SIG-M5 treated with dmso at 0.1 percent for 504 hours (cell line): Measurements from ENCODE around the gene TMEM176B.

Source experiments
- DNase-seq: peaks from one replicate; lab custom pipeline; 2025; ENCODE audit not compliant: unreplicated experiment; lab: John Stamatoyannopoulos, UW

TMEM176B gene

DNA sequence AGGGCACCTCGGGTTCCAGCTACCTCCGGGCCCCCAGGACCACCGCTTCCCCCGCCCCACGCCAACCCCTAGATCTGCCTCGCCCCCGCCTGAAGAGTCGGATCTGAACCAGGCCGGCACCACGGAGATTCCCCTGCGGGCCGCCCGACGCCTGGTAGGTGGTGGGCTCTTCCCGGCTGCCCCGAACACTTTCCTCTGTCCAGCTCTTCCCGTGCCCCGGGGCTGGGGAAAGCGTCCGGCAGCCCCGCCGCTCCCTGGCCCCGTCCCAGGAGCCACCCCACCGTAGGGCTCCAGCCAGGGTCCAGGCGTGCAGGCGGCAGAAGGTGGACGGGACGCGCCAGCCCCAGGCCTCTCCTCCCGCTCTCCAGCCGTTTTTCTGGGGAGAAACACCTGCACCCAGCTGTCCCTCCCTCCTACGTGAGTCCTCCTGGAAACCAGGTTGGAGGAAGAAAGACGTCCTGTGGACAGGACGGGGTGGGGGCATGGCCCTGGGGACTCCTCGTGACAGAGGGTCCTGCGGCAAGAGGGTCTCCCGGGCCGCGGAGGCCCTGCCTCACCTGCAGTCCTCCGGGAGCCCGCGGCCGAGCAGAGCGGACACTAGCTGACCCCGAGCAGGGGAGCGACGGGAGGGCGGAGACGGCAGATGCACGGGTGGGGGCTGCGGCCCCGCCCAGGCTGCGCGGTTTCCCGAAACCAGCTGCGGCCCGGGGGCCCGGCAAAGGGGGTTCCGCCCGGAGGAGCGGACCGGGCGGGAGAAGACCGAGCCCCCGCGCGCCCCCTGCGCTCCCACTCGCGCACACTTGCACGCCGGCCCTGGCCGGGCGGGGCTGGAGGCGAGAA is at the start of gene TMEM176B:
Gene TMEM176B (minus strand): TSS at position 624 of the 840 bp plus-strand sequence. CDS start 3,795 bp downstream, outside the sequence.
- DNase-seq: no peak

DNA sequence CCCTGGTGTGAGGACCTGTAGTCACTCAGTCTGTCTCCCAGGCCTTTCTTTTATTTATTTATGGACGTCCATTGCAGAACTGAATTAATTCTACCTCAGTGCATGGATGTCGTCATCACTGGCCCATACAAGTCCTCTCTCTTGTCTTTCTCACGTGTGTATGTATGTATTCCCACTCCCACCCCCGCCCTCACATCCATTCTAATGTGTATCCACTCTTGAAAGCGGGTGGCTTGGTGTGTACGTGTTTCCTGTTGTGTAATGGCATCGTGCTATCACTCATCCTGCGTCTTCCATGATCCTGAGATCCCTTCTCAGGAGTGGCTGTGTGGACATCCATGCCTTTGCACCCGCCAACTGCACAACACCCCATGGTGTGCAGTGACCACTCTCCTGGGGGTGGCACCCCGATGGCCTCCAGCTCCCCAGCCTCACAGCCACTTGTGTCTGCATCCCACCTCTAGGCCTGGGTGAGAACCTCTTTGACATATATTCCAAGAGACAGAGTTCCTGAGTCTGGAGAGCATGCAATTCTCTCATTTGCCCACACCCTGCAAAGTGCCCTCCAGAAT is 49.1 kb upstream of the TMEM176B start:
- no peak for DNase-seq

DNA sequence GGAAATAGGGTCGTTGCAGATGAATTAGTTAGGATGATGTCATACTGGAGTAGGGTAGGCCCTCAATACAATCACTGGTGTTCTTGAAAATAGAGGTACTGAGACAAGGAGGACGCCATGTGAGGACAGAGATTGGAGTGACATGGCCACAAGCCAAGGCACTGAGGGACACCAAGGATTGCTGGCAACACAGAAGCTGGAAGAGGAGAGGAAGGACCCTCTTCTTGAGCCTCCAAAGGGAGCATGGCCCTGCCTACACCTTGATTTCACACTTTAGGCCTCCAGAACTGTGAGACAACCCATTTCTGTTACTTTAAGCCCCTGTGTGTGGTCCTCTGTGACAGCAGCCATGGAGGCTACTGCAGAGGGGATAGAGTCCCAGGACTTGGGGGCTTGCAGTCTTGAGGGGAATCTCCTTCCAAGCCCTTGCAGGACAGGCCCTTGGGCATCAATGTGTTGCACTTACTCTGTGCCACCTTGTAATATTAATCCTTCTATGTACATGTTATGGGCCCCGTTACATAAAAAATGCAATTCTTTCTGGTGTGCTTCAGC is 48.5 kb upstream of the TMEM176B start:
- no peak for DNase-seq

DNA sequence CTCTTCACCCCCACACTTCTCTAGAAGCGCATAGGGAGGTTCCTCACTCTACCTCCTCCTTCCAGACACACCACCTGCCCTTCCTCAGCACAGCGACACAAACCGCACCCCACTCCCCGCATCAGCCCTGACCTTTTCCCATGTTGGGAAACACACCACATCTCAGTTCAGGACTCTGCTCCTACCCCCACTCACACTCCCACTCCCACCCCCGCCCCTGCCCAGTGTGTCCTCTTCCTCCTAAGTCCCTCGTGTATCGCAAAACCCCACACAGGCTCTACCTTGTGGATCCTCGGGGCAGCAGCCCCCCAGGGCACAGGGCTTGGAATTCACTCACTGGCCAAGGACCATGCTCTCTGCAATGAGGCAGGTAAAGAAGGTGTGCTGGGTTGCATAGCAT is 47.9 kb upstream of the TMEM176B start:
- DNase-seq: no peak

DNA sequence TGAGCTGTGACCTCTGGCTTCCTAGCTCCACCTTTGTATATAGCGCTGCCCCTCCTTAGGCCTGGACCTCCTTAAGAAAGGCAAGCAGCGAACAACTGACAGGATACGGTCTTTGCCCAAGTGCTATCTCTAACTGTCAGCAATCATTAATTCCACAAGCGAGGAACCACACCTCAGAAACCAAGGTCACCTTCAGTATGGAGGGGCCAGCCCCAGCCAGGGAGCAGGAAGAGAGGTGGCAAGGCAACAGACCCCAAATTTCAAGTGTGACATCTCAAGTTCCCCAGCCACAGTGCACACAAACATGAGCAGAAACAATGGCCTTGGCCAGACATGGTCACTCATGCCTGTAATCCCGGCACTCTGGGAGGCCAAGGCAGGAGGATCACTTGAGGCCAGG is 47.4 kb upstream of the TMEM176B start:
- no peak for DNase-seq

DNA sequence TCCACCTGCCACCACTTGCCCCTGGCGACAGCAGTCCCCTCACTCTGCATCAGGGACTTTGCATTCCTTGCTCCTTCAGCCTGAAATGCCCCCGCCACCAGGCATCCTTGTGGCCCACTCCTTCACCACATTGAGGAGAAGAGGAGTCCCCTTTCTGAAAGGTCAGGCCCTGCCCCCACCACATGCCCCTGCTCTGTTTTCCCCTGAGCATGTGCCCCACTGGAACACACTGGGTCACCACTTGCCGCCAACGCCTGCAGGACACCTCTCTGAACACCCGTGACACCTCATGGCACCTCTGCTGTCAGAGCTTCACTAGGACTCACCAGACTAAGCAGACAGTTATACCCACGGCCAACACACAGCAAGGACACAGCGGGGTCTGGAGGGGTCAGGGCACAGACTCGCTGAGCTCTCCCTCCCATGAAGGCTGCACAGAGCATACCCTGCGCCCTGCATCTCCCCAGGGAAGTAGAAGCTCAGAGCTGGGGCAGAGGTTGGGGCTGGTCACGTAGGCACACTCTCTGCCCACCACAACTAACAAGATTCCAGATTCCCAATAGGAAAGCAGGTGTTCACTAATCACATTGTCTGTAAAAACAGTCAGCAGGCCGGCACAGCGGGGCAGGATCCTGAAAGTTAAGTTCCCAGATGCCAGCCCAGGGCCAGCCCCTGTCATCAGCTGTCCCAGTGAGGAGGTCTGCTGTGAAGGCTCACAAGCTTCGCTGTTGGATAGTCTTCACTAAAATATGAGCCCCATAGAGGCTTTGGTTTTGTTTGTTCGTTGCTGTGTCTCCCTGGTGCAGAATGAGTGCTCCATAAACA is 46.3 kb upstream of the TMEM176B start:
- no peak for DNase-seq

DNA sequence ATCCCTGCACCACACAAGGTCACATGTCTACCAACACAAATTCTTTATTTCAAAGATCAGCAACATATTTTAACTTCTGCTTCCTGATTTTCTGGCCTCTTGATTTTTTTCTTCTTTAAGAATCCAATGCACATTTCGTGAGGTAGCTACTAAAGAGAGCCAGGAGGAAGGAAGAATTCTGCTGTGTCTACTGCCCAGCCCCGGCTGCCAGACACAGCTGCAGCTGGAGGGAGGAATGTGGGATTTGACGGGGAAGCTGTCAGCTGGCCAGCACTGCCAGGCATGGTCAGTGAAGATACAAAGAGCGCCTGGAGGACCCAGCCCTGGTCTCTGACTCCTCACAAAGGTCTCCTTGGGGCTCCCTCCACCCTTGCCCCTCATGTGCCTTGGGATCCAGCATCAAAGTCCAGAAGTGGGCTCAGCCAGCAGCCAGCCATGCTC is 45.3 kb upstream of the TMEM176B start:
- no peak for DNase-seq

DNA sequence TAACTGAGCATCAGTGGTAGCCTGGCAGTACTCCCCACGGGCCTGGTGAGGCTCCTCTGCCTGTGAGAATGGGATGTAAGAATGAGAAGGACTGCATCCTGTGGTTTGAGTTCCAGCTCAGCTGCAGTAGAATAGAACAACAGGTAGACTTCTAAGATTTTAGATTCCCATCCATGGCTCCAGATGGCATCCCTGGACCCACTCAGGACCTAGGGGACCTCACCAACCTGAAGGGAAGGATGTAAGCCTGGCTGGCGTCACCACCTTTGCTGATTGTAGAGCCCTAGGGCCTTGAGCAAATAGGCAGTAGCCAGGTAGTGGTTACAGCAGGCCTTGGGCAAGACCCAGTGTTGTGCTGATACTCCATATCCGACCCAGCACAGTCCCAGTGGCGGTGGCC is 42.6 kb upstream of the TMEM176B start:
- DNase-seq: no peak

DNA sequence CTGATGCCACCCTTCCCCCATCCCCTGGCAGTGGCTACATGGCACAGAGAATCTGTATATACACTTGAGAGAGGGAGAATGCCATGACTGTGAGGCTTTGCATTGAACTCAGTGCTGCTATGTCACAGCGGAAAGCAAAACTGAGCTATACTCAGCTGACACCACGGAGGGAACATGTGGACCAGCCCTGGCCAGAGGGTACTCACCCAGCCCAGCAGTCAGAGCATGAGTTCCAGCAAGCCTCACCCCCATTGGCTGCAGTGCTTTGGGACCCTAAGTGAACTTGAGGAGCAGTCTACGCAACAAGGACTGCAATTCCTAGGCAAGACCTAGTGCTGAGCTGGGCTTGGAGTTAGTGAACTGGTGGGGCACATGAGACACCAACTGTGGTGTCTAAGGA is 41.9 kb upstream of the TMEM176B start:
- no peak for DNase-seq

DNA sequence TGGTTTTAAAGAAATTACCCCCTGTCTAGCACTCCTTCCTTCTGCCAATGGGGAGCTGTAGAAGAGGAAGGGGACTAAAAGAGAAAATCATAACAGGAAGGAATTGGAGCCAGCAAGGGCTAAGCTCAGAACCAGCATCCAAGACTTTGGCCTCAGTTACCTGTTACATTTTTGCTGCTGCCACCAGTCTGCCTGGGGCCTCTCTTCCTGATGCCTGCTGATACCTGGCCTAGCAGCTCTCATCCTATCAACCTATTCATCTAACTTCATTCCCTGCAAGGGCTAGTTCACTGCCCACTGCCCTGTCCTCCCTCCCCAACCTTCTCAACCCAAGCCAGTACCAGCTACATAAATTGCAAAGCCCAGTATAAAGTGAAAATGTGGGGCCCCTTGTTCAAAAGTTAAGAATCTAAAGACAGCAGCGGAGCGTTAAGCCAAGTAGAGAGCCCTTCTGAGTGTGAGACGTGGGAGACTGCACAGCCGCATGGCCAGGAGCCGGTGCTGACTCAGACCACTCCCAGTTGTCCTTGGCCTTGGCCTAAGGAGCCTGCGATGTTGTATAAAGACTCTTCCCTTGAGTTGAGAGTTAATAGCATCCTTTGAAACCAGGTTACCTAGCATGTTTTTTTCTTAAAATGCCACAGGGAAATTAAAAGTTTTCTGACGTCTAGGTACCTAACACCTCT is 38.9 kb upstream of the TMEM176B start:
- DNase-seq: no peak

DNA sequence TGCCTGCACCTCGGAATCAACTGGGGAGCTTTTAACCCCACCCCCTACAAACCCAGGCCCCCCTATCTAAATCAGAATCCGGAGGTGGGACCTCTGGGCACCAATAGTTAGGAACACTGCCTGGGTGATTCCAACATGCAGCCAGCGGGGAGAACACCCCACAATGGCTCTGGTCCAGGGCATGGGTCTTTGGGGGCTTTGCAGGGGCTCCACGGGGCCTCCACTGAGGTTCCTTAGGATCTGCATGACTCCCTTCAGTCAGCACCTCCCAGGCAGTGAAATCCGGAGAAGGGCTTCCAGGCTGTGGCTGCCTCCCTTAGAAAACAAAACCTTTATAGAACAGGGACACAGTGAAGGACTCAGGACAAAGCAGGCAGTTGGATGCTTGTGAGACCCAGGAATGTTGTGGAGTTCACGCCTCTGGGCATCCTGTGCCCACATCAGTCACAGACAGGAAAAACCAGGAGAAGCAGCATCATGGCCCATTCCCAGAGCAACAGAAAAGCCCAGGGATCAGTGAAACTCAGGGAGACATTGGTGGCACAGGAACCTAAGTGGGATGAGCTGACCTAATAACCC is 35.6 kb upstream of the TMEM176B start:
- DNase-seq: no peak

DNA sequence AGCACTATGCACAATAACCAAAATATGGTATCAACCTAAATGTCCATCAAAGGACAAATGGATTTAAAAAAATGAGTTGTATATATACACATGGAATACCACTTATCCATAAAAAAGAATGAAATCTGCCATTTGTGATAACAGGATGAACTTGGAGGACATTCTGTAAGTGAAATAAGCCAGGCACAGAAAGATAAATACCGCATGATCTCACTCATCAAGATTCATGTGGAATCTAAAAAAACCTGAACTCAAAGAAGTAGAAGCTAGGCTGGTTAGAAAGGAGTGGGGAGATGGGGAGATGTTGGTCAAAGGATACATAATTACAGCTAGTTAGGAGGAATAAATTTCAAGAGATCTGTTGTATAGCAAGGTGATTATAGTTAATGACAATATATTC is 34.9 kb upstream of the TMEM176B start:
- DNase-seq: no peak

DNA sequence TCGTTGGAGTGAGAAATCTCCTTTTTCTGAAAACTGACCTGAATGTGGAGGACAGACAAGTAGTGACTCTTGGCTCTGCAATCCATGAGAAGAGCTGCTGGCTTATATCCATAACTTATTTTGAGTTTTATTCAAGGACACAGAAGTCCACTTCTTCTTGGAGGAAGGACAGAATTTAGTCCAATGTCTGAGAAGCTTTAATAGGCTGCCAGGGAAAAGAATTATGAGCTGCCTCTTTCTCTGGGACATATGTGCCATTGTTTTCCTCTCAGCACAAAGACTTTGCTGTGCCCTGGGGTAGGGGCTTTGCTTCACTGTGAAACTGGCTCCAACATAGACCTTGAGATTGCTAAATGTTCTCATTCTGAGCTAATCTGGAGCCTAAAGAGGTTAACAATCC is 31.7 kb upstream of the TMEM176B start:
- no peak for DNase-seq

DNA sequence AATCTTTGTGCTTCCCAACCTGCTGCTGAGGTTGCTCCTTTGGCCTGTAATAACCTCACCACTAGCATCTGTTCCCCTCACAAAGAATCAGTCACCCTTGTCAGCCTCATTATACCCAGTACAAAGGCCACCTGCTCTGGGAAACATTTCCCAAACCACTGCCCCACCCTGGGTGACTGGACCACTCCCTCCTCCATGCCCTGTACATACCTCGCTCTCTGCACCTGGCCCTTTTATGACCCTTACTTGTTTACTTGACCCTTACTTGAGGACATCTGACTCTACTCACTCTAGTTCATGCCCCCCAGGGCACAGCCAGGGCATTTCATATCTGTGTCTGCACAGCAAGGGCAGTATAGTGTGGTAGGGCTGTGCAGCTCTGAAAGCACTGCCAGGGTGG is 30.8 kb upstream of the TMEM176B start:
- no peak for DNase-seq

DNA sequence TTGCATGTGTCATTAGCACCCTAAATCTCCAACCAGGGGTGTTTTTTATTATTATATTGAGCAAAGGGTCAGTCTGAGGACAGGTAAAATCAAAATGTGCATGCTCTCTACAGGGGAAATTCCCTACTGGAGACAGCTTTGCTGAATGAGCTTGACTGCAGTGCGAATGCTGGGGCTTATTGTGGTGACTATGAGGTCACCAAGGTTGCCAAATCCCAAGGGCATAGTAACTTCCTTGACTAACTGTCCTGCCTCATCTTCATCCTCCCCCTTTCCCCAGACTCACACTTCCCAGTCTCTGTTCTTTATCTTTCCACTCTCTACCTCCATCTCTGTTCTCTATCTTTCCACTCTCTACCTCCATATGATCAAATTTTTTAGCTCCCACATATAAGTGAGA is 29.3 kb upstream of the TMEM176B start:
- DNase-seq: no peak

DNA sequence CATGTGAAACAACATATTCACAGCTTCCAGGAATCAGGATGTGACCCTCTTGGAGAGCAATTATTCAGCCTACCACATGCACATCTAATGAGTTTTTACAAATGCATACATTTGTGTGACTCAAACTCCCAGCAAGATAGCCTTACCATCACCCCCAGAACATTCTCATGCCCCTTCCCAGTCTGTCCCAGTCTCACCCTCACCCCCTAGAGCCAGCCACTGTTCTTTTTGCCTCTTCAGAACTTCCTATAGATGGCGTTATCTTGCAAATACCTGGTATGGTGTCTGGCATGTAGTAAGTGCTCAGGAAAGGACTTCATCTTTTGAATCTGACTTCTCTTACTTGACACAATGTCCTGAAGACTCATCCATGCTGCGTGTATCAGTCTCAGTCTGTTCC is 28.2 kb upstream of the TMEM176B start:
- DNase-seq: no peak

DNA sequence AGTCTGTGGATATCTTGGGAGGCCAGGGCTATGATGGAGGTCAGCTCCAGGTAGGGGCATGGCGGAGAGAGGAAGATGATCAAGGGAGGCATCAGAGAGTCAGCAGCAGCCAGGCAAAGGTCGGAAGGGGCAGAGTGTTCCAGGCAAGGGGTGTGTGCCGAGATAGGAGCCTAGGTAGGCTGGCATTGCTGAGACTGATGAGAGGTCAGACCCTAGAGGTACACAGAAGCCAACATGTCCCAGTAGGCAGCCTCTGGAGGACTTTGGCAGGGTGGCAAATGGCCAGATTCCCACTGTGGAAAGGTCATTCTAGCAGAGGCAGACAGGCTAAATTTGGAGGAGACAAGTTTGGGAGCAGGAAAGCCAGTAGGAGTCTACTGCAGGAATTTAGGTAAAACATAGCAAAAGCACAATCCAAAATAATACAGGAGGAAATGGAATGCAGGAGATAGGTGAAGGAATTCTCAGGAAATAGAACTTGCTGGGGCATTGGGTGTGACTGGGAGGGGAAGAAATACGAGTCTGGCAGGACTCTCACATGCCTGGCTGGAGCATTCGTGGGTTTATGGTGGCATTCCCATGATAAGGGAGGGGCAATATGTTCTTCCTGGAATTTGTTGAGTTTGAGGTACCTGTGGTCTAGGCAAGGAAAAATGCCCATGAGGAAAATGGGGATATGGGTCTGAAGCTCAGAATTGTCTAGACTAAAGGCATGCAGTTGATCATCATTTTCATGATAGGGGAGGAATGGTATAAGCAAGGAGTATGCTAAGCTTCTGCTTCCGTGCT is 26.1 kb upstream of the TMEM176B start:
- DNase-seq: no peak

DNA sequence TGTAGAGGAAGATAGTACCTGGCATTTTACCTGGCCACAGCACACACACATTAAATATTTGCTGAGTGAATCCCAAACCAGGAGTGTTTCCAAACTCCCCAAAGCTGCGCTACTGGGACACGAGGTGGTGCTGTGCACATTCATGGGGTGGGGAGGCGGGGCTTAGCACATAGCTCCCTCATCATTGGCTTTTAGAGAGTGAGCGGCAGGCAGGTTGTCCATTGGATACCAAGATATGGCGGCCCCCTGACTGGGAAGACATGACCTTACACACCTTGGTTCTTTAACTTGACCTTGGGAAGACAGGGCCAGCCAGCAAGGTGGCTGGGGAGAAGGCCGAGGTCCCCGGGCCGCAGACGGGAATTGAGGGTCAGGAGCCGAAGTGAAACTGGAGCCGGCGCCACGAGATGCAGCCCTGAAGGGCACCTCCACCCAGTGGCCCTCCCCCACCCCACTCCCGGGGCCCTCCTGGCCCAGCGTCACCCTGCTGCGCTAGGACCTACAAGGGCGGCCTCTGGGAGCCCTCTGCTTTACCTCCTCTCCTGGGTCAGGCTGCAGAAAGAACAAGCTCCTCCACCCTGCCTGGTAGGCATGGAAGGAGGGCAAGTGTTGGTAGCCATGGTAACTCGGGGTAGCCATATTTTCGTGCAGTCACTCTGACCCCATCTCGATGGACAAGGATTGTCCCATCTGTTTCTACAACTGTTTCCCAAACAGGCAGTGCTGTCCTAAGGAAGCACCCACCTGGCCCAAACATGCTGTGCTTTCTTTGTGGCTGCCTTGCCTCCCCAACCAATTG is 24.4 kb upstream of the TMEM176B start:
- no peak for DNase-seq
